IMR-90 (cell line): ENCODE data around the gene GBP7. TPM values are rescaled to one million over a fixed set of nuclear protein-coding genes. Genes with fewer than 3 reads are reported as not detected.

Source experiments
- ATAC-seq: fragments of 200-7000 bp; cut with Tn5 transposase; 2 replicates; pipeline ENCODE4 v1.9.1; 2020; ENCODE audit warnings: low read depth, mild to moderate bottlenecking, moderate library complexity
- BruUV-seq: library from RNA; stranded (reverse); fragments of 400-500 nt; replicated peaks from 2 replicates; lab custom pipeline; 2021; lab: Mats Ljungman, UMichigan
- CTCF ChIA-PET: fragments of 300-600 bp; formaldehyde crosslinking; extraction: SDS; loops from one replicate; lab custom pipeline; 2021; ENCODE audit warnings: antibody characterized with exemption; lab: Yijun Ruan, JAX
- POLR2A ChIA-PET: fragments of 300-600 bp; sonication (Branson Sonifier 250); formaldehyde crosslinking; loops from one replicate; lab custom pipeline; 2022; ENCODE audit warnings: antibody characterized with exemption; ENCODE audit not compliant: unreplicated experiment; lab: Charles Lee
- DNase-seq: peaks from one replicate; pipeline ENCODE4 v3.0.0; 2013
- H2AFZ ChIP-seq: replicated peaks from 2 replicates; pipeline ENCODE3; 2013; ENCODE audit warnings: low read length, mild to moderate bottlenecking; ENCODE audit not compliant: poor library complexity
- H2AK5ac ChIP-seq: 2 replicates; pipeline ENCODE4 v1.6.1; 2013; ENCODE audit warnings: low read depth, low read length, inconsistent platforms
- H2AK9ac ChIP-seq: replicated peaks from 2 replicates; pipeline ENCODE3; 2013; ENCODE audit warnings: mild to moderate bottlenecking, low read depth, low read length, moderate library complexity; ENCODE audit not compliant: poor library complexity
- H2BK120ac ChIP-seq: 2 replicates; pipeline ENCODE4 v1.6.1; 2013; ENCODE audit warnings: low read depth, low read length, inconsistent platforms
- H2BK15ac ChIP-seq: 3 replicates; pipeline ENCODE4 v1.6.1; 2013; ENCODE audit warnings: low read depth, low read length, inconsistent platforms
- H2BK20ac ChIP-seq: 2 replicates; pipeline ENCODE4 v1.6.1; 2013; ENCODE audit warnings: low read depth, mild to moderate bottlenecking, inconsistent platforms, low read length, moderate library complexity
- H2BK5ac ChIP-seq: 2 replicates; pipeline ENCODE4 v1.6.1; 2013; ENCODE audit warnings: mild to moderate bottlenecking, low read depth, low read length, inconsistent platforms; ENCODE audit not compliant: poor library complexity, severe bottlenecking
- H3K14ac ChIP-seq: replicated peaks from 2 replicates; pipeline ENCODE4 v1.6.1; 2013; ENCODE audit warnings: low read depth, low read length, inconsistent platforms
- H3K18ac ChIP-seq: 2 replicates; pipeline ENCODE4 v1.6.1; 2013; ENCODE audit warnings: low read depth, low read length, control low read depth
- H3K23ac ChIP-seq: 2 replicates; pipeline ENCODE4 v1.6.1; 2013; ENCODE audit warnings: low read depth, low read length, inconsistent platforms
- H3K27ac ChIP-seq: 2 replicates; pipeline ENCODE4 v1.5.1; 2013; ENCODE audit warnings: mild to moderate bottlenecking, control low read depth, low read length; ENCODE audit not compliant: insufficient read depth
- H3K27me3 ChIP-seq: 2 replicates; pipeline ENCODE4 v1.6.1; 2013; ENCODE audit warnings: low read length; ENCODE audit not compliant: control insufficient read depth, insufficient read depth
- H3K36me3 ChIP-seq: 2 replicates; pipeline ENCODE4 v1.6.1; 2013; ENCODE audit warnings: low read length, mixed read lengths; ENCODE audit not compliant: control insufficient read depth, insufficient read depth
- H3K4ac ChIP-seq: 2 replicates; pipeline ENCODE4 v1.6.1; 2013; ENCODE audit warnings: low read depth, low read length, inconsistent platforms
- H3K4me1 ChIP-seq: 2 replicates; pipeline ENCODE4 v1.6.1; 2013; ENCODE audit warnings: low read length, mixed read lengths; ENCODE audit not compliant: control insufficient read depth, insufficient read depth
- H3K4me2 ChIP-seq: 2 replicates; pipeline ENCODE4 v1.6.1; 2013; ENCODE audit warnings: low read depth, mild to moderate bottlenecking, control low read depth, low read length, moderate library complexity
- H3K4me3 ChIP-seq: 2 replicates; pipeline ENCODE4 v1.5.1; 2013; ENCODE audit warnings: low read depth, mild to moderate bottlenecking, control low read depth, low read length, moderate library complexity; ENCODE audit not compliant: insufficient read depth
- H3K56ac ChIP-seq: 2 replicates; pipeline ENCODE4 v1.6.1; 2013; ENCODE audit warnings: low read length, inconsistent platforms; ENCODE audit not compliant: insufficient read depth; ENCODE audit errors: extremely low read depth
- H3K79me1 ChIP-seq, 2 experiments: 2 replicates each; pipeline ENCODE4 v1.6.1; 2013; ENCODE audit warnings: low read length in 2 of 2, inconsistent platforms in 1 of 2, low read depth in 1 of 2
- H3K9ac ChIP-seq: 2 replicates; pipeline ENCODE4 v1.6.1; 2013; ENCODE audit warnings: low read depth, low read length, control low read depth
- H3K9me1 ChIP-seq: 2 replicates; pipeline ENCODE4 v1.6.1; 2013; ENCODE audit warnings: low read length, inconsistent platforms; ENCODE audit not compliant: insufficient read depth
- H3K9me3 ChIP-seq: 2 replicates; pipeline ENCODE4 v1.6.1; 2013; ENCODE audit warnings: low read length; ENCODE audit not compliant: control insufficient read depth, insufficient read depth
- H4K20me1 ChIP-seq: 2 replicates; pipeline ENCODE4 v1.6.1; 2013; ENCODE audit warnings: low read length, inconsistent platforms; ENCODE audit not compliant: insufficient read depth
- H4K5ac ChIP-seq: 2 replicates; pipeline ENCODE4 v1.6.1; 2013; ENCODE audit warnings: mild to moderate bottlenecking, low read depth, low read length, control low read depth
- H4K8ac ChIP-seq, 2 experiments: 2 replicates each; pipeline ENCODE4 v1.6.1; 2013; ENCODE audit warnings: low read depth in 2 of 2, low read length in 2 of 2, control low read depth in 1 of 2, inconsistent platforms in 1 of 2
- H4K91ac ChIP-seq: 2 replicates; pipeline ENCODE4 v1.6.1; 2013; ENCODE audit warnings: low read depth, low read length, inconsistent platforms; ENCODE audit not compliant: insufficient read depth
- BHLHE40 ChIP-seq: fragments of 150-350 bp; IDR thresholded peaks from 2 replicates; pipeline ENCODE4 v1.6.1; 2016; ENCODE audit warnings: mild to moderate bottlenecking, low read depth, low read length
- CEBPB ChIP-seq: IDR thresholded peaks from 2 replicates; pipeline ENCODE4 v1.6.1; 2012; ENCODE audit warnings: low read depth, low read length, improper control_type of control experiment
- CHD1 ChIP-seq: IDR thresholded peaks from 2 replicates; pipeline ENCODE4 v1.6.1; 2012; ENCODE audit warnings: low read depth, low read length, improper control_type of control experiment
- FOS ChIP-seq: fragments of 150-350 bp; IDR thresholded peaks from 2 replicates; pipeline ENCODE4 v1.6.1; 2016; ENCODE audit warnings: low read depth, low read length
- MAFK ChIP-seq: IDR thresholded peaks from 2 replicates; pipeline ENCODE4 v1.6.1; 2012; ENCODE audit warnings: low read depth, low read length, improper control_type of control experiment
- MAZ ChIP-seq: IDR thresholded peaks from 2 replicates; pipeline ENCODE4 v1.6.1; 2012; ENCODE audit warnings: low read depth, mild to moderate bottlenecking, low read length, improper control_type of control experiment, moderate library complexity, borderline replicate concordance
- MXI1 ChIP-seq: IDR thresholded peaks from 2 replicates; pipeline ENCODE4 v1.6.1; 2012; ENCODE audit warnings: low read depth, mild to moderate bottlenecking, low read length, moderate library complexity, borderline replicate concordance
- NFE2L2 ChIP-seq: fragments of 150-350 bp; IDR thresholded peaks from 2 replicates; pipeline ENCODE4 v1.6.1; 2016; ENCODE audit warnings: low read depth, mild to moderate bottlenecking, low read length
- POLR2A ChIP-seq: IDR thresholded peaks from 2 replicates; pipeline ENCODE4 v1.6.1; 2012; ENCODE audit warnings: mild to moderate bottlenecking, low read depth, low read length
- SMC3 ChIP-seq: fragments of 150-350 bp; IDR thresholded peaks from 2 replicates; pipeline ENCODE4 v1.6.1; 2016; ENCODE audit warnings: low read depth, mild to moderate bottlenecking, antibody characterized with exemption, low read length, moderate library complexity
- WGBS, 2 experiments: methylation state at CpG; one replicate each; pipeline versions ENCODE4 v1.1.5 to v1.1.7; 2013; ENCODE audit warnings: missing lambda C conversion rate in 2 of 2; ENCODE audit not compliant: insufficient read length in 1 of 2; ENCODE audit errors: extremely low coverage in 2 of 2; 5-methylcytosine and 5-hydroxymethylcytosine counted together
- dilution Hi-C: fragments of 300-500 bp; cut with HindIII; formaldehyde crosslinking; loops from one replicate; pipeline ENCODE4 v1.14.3; 2018; ENCODE audit warnings: low sequenced_read_pairs; ENCODE audit not compliant: unreplicated experiment
- in situ Hi-C: fragments of 300-500 bp; cut with MboI; formaldehyde crosslinking; loops from 3 replicates; pipeline ENCODE4 v1.14.3; 2019; ENCODE audit warnings: low sequenced_read_pairs, inconsistent platforms, mixed read lengths
- intact Hi-C: fragments of 100-400 bp; cut with micrococcal nuclease; formaldehyde crosslinking; loops from 2 replicates; pipeline ENCODE4 v1.10.0; 2022
- polyA plus RNA-seq, 3 experiments: library from polyadenylated mRNA; depleted of rRNA; stranded (reverse); fragments of >200 nt; gene quantifications; 2 replicates each; pipeline ENCODE4 v1.2.3, GENCODE V29; 2012; ENCODE audit warnings: low replicate concordance in 1 of 3
- total RNA-seq: library from RNA; depleted of rRNA; stranded (reverse); fragments of >200 nt; gene quantifications from 2 replicates; pipeline ENCODE4 v1.2.3, GENCODE V29; 2012
- TF ChIP-seq, protein P1 (sequence below): conservative IDR thresholded peaks from 2 replicates; pipeline ENCODE4 v1.5.1; 2012; ENCODE audit warnings: mild to moderate bottlenecking, low read depth, low read length, improper control_type of control experiment
- TF ChIP-seq, protein P2 (sequence below): fragments of 150-350 bp; IDR thresholded peaks from 2 replicates; pipeline ENCODE4 v1.6.1; 2016; ENCODE audit warnings: low read depth, mild to moderate bottlenecking, low read length, moderate library complexity, borderline replicate concordance

The GBP7 gene
- total and polyA plus RNA-seq, 2 of the 4 experiments (the other 2 are of a cell fraction), result not detected

DNA sequence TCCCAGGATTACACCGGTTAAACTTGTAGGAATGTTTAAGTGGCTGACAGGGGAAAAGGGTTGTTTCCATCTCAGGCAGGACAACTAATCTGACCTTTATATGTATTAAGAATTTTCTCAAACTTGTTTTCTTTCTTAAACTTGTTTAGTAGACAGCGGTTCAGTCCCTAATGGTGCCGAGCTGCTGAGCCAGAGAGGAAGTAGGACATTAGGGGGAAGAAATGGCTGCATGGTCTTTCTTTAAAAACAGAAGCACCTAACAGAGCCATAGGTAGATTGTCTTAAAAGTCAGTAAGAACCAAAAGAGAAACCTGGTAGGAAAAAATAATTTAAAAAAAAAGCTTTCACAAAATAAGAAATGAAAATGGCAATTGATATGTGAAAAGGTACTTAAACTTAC is 19.7 kb upstream of the GBP7 start:
- H2BK5ac ChIP-seq, result no peak overlapping the region
- peaks cover 3% of the 10 kb centered on the region for H3K27me3 ChIP-seq
- no peak overlapping the region for H2AK5ac ChIP-seq
- no TSS peak for BruUV-seq
- H2AFZ ChIP-seq, result no peak overlapping the region
- TF ChIP-seq, protein P1, sequence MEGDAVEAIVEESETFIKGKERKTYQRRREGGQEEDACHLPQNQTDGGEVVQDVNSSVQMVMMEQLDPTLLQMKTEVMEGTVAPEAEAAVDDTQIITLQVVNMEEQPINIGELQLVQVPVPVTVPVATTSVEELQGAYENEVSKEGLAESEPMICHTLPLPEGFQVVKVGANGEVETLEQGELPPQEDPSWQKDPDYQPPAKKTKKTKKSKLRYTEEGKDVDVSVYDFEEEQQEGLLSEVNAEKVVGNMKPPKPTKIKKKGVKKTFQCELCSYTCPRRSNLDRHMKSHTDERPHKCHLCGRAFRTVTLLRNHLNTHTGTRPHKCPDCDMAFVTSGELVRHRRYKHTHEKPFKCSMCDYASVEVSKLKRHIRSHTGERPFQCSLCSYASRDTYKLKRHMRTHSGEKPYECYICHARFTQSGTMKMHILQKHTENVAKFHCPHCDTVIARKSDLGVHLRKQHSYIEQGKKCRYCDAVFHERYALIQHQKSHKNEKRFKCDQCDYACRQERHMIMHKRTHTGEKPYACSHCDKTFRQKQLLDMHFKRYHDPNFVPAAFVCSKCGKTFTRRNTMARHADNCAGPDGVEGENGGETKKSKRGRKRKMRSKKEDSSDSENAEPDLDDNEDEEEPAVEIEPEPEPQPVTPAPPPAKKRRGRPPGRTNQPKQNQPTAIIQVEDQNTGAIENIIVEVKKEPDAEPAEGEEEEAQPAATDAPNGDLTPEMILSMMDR, result no peak
- TF ChIP-seq BHLHE40 (no peak), MAFK (no peak), MXI1 (no peak), MAZ (no peak), CEBPB (no peak), POLR2A (no peak), FOS (no peak), NFE2L2 (no peak), SMC3 (no peak), CHD1 (no peak)
- TF ChIP-seq, protein P2, sequence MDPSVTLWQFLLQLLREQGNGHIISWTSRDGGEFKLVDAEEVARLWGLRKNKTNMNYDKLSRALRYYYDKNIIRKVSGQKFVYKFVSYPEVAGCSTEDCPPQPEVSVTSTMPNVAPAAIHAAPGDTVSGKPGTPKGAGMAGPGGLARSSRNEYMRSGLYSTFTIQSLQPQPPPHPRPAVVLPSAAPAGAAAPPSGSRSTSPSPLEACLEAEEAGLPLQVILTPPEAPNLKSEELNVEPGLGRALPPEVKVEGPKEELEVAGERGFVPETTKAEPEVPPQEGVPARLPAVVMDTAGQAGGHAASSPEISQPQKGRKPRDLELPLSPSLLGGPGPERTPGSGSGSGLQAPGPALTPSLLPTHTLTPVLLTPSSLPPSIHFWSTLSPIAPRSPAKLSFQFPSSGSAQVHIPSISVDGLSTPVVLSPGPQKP, result no peak
- ChIA-PET POLR2A (no interaction called here), CTCF (no interaction called here)
- H3K23ac ChIP-seq, result no peak overlapping the region
- ATAC-seq (no peak), DNase-seq (no peak)
- no peak overlapping the region for H3K56ac ChIP-seq
- H4K20me1 ChIP-seq, result no peaks in the 10 kb centered on the region
- H3K36me3 ChIP-seq, result no peaks in the 10 kb centered on the region
- no peaks in the 10 kb centered on the region for H3K4me1 ChIP-seq
- no peak overlapping the region for H3K18ac ChIP-seq
- no peak overlapping the region for H2BK120ac ChIP-seq
- no peak overlapping the region for H2AK9ac ChIP-seq
- H3K79me1 ChIP-seq, result no peaks in the 10 kb centered on the region
- no peak overlapping the region for H3K14ac ChIP-seq
- H2BK15ac ChIP-seq, result no peak overlapping the region
- 83% methylated on average over 1 of the region's 3 CpGs; no CpG with 5 or more reads in 1 of the 2 experiments for WGBS, 2 experiments
- H3K9ac ChIP-seq, result no peak overlapping the region
- no peak overlapping the region for H2BK20ac ChIP-seq
- H4K5ac ChIP-seq, result no peak overlapping the region
- no peak overlapping the region for H3K4ac ChIP-seq
- H4K8ac ChIP-seq, result no peak overlapping the region
- intact Hi-C loops (no loop called here), in situ Hi-C loops (no loop called here), dilution Hi-C loops (no loop called here)
- H3K4me3 ChIP-seq, result no peak overlapping the region
- no peak overlapping the region for H3K27ac ChIP-seq
- no peaks in the 10 kb centered on the region for H3K9me1 ChIP-seq
- H3K4me2 ChIP-seq, result no peak overlapping the region
- H4K91ac ChIP-seq, result no peak overlapping the region
- H3K9me3 ChIP-seq, result no peaks in the 10 kb centered on the region
